NCI-H69 (cell line): ENCODE measurements around the gene RARS2.
"Not testable (repeated sequence)": the region's sequence is repeated elsewhere in the genome, so short reads cannot be mapped to it uniquely, and the experiment has no call there.

Experiments used
- DNase-seq: peaks from one replicate; lab custom pipeline; 2025; lab: John Stamatoyannopoulos, UW

Gene RARS2

DNA sequence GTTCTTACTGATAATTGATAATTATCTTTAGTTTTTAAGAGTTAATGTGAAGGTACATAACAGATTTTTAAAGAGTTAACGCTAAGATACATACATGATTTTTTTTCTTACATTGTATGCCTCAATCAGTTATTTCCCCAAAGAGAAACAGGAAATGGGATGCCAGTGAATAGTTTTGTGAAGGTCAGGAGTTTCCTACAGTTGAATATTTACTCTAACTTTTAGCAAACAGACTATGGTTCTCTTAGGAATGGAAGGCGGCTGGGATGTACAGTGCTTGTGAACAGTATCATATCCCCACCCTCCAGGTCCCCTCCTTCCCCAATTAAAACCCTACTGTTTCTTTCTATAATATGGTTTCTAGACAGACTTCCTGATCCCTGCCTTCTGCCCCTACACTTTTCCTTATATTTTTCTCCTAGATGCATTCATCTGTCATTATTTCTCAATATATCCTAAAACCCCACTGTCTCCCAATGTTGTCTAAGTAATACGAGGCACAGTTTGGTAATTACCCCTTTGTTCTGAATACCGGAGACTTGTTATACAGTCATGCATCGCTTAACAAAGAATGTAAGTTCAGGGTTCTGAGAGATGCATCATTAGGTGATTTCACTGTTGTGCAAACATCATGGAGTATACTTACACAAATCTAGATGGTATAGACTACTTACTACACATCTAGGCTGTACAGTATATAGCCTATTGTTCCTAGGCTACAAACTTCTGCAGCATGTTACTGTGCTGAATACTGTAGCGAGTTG is 87.8 kb downstream of the RARS2 start:
- DNase-seq: peak; percentile 94

- no peak for DNase-seq
These were observed 91.7 kb downstream of the RARS2 start for GRCh38 chr6:87498048-87498447.

- DNase-seq: no peak
These were observed 94.9 kb downstream of the RARS2 start for GRCh38 chr6:87494761-87495422.

GRCh38 chr6:87489326-87489725 is 100.5 kb downstream of the RARS2 start:
- not testable (repeated sequence) for DNase-seq

DNA sequence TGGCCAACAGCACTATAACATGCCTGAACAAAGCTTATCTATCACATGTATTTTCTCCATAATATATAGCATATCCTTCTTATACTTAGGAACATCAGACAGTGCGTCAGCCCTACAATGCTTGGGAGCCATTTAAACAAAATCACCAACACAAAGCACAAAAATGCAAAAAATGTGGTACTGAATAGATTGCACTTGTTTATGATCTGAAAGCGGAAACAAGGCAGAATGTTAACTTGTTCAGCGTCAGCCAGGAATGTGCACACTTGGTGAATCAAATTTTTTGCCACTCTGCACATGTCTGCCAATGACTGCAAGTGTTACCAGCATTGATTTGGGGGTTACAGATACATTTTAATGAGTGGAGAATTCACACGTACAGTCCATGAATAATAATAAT is 102.2 kb downstream of the RARS2 start:
- no peak for DNase-seq

GRCh38 chr6:87484491-87484890 is 105.3 kb downstream of the RARS2 start:
- no peak for DNase-seq

GRCh38 chr6:87483929-87484328 is 105.9 kb downstream of the RARS2 start:
- DNase-seq: no peak

- no peak for DNase-seq
These were observed 107.4 kb downstream of the RARS2 start for GRCh38 chr6:87482366-87482765.

DNA sequence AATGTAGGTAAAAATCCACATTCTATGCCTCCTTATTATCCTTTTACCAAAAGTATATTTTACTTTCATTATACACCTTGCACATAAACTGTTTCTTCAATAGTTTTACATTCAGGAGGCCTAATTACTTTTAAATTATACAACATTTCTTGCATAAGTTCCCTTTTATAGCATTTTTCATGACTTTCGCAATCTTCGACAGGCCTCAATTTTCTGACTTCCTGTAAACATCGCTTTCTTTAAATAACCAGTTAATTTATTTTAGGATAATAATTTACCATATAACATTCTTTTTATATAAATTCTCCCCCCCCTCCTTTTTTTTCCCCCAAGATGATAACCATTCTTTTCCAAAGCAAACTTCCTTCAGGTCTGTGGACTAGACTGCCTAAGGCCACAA is 107.9 kb downstream of the RARS2 start:
- DNase-seq: no peak

- DNase-seq: peak; percentile 75
These were observed 116.3 kb downstream of the RARS2 start for GRCh38 chr6:87473419-87473903.

DNA sequence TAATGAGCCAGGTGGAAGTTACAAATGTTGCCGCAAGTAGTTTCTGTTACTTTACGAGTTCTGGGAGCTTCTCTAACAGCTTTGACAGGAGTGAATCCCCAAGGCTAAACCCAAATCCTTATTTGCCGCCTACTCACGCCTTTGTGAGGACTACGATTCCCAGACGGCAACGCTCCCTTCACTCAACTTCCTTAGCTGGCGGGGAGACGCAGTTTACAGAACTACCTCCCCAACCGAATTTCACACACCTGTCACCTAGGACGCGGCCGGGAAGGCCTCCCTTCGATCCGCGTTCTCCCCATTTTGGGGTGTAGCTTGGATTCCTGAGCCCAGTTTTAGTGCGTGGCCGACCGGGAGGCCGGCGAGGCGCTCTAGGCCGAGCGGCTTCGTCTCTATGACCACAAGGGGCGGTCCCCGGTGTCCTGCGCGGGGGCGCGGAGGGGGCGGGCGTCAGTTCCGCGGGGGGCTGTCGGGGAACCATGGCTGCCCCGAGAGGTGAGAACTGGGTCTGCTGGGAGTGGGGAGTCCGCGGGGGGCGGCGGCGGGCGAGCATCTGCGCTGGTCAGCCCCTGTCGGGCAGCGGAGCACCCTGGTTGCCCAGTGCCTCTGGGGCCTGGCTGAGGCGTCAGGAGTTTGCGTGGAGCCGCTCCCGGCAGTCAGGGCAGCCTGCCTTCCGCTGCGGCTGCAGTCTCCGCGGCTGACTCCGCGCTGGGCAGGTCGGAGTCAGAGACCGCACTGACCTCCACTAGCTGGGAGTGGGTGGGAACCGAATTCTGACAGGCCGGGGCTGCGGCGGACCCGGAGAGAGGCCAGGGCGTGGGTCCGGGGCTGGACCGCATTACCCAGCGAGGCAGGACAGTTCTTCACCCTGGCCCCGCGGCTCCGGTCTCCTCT is 117.0 kb downstream of the RARS2 start, which contains the start of gene SLC35A1:
TSS of gene SLC35A1 (plus strand) at position 450 of the 894 bp plus-strand sequence. CDS start at position 480, 30 bp downstream.
- peak; percentile 95 for DNase-seq

GRCh38 chr6:87465051-87465450 is 124.7 kb downstream of the RARS2 start:
- no peak for DNase-seq
